H1 (cell line): ENCODE measurements around the gene PCDHA1. TPM values are rescaled to one million over a fixed set of nuclear protein-coding genes. Genes with fewer than 3 reads are reported as not detected.
"Not testable (repeated sequence)": the region's sequence is repeated elsewhere in the genome, so short reads cannot be mapped to it uniquely, and the experiment has no call there.

Experiments
- CTCF ChIA-PET: fragments of 300-600 bp; sonication (Branson Sonifier 250); formaldehyde crosslinking; loops from one replicate; lab custom pipeline; 2021; ENCODE audit not compliant: partially characterized antibody; lab: Charles Lee
- POLR2A ChIA-PET: fragments of 300-600 bp; sonication (Branson Sonifier 250); formaldehyde crosslinking; loops from one replicate; lab custom pipeline; 2021; ENCODE audit warnings: inconsistent platforms; ENCODE audit not compliant: partially characterized antibody; lab: Charles Lee
- DNase-seq, 2 experiments: peaks; one replicate each; pipeline versions ENCODE4 v3.0.0 to v3.0.0-alpha.2; 2010 to 2022; ENCODE audit warnings: low spot score in 2 of 2, low read depth in 1 of 2, mixed read lengths in 1 of 2
- FAIRE-seq: peaks from 2 replicates; lab custom pipeline; 2011; peaks lifted over from hg19 to GRCh38; lab: Jason Lieb, UNC
- H2AFZ ChIP-seq: 2 replicates; pipeline ENCODE4 v1.8.1; 2012; ENCODE audit warnings: low read length, inconsistent platforms
- H2AK5ac ChIP-seq: 2 replicates; pipeline ENCODE4 v1.6.1; 2013; ENCODE audit warnings: low read depth, low read length
- H2BK120ac ChIP-seq: replicated peaks from 2 replicates; pipeline ENCODE3; 2013; ENCODE audit warnings: low read depth, low read length, inconsistent platforms
- H2BK12ac ChIP-seq: 2 replicates; pipeline ENCODE4 v1.6.1; 2013; ENCODE audit warnings: low read depth, low read length
- H2BK15ac ChIP-seq: 2 replicates; pipeline ENCODE4 v1.6.1; 2013; ENCODE audit warnings: low read length
- H2BK20ac ChIP-seq: 2 replicates; pipeline ENCODE4 v1.6.1; 2013; ENCODE audit warnings: low read length
- H2BK5ac ChIP-seq: 2 replicates; pipeline ENCODE4 v1.6.1; 2013; ENCODE audit warnings: low read depth, low read length
- H3K14ac ChIP-seq: 2 replicates; pipeline ENCODE4 v1.6.1; 2013; ENCODE audit warnings: inconsistent platforms; ENCODE audit not compliant: insufficient read length
- H3K18ac ChIP-seq: 2 replicates; pipeline ENCODE4 v1.6.1; 2013; ENCODE audit warnings: low read length; ENCODE audit errors: extremely low read depth
- H3K23ac ChIP-seq: 2 replicates; pipeline ENCODE4 v1.6.1; 2013; ENCODE audit warnings: inconsistent platforms; ENCODE audit not compliant: insufficient read length
- H3K23me2 ChIP-seq: 2 replicates; pipeline ENCODE4 v1.6.1; 2013; ENCODE audit warnings: low read depth, low read length
- H3K27ac ChIP-seq: 2 replicates; pipeline ENCODE4 v1.6.1; 2011; ENCODE audit warnings: low read depth, low read length, inconsistent platforms
- H3K27me3 ChIP-seq, 4 experiments: replicated peaks in 1 of 4; 1 replicate in 1 of 4; 2 replicates in 3 of 4; pipeline versions ENCODE4 v1.6.1 to v1.8.1; 2011 to 2013; ENCODE audit warnings: low read length in 3 of 4, mild to moderate bottlenecking in 3 of 4, inconsistent platforms in 2 of 4, mixed read lengths in 2 of 4, moderate library complexity in 1 of 4; ENCODE audit not compliant: control insufficient read depth in 3 of 4, insufficient read depth in 3 of 4; ENCODE audit errors: extremely low read depth in 1 of 4
- H3K36me3 ChIP-seq, 4 experiments: 2 replicates each; pipeline versions ENCODE4 v1.6.1 to v1.8.1; 2011 to 2013; ENCODE audit warnings: mild to moderate bottlenecking in 4 of 4, low read length in 3 of 4, moderate library complexity in 2 of 4, control low read depth in 1 of 4, inconsistent platforms in 1 of 4; ENCODE audit not compliant: insufficient read depth in 4 of 4, control insufficient read depth in 2 of 4
- H3K4ac ChIP-seq: replicated peaks from 2 replicates; pipeline ENCODE3; 2013; ENCODE audit warnings: low read length, low read depth, mixed read lengths, inconsistent platforms; ENCODE audit not compliant: insufficient read length
- H3K4me1 ChIP-seq, 4 experiments: replicated peaks in 1 of 4; 1 replicate in 1 of 4; 2 replicates in 3 of 4; pipeline versions ENCODE4 v1.6.1 to v1.8.1; 2011 to 2013; ENCODE audit warnings: low read length in 3 of 4, inconsistent platforms in 2 of 4, mixed read lengths in 1 of 4; ENCODE audit not compliant: insufficient read depth in 4 of 4, control insufficient read depth in 3 of 4
- H3K4me2 ChIP-seq, 2 experiments: 2 replicates each; pipeline versions ENCODE4 v1.6.1 to v1.8.1; 2011 to 2013; ENCODE audit warnings: low read depth in 2 of 2, low read length in 2 of 2, control low read depth in 1 of 2, inconsistent platforms in 1 of 2, mild to moderate bottlenecking in 1 of 2; ENCODE audit not compliant: insufficient read depth in 1 of 2
- H3K4me3 ChIP-seq, 4 experiments: fragments of 200-600, 300-600 bp in 1 of 4; sonication (generic), shearing (Covaris generic), sonication (Bioruptor Twin) in 1 of 4; 2 replicates each; pipeline versions ENCODE4 v1.5.1 to v1.8.1; 2011 to 2016; ENCODE audit warnings: low read length in 4 of 4, low read depth in 3 of 4, control low read depth in 2 of 4, inconsistent platforms in 2 of 4, mild to moderate bottlenecking in 2 of 4, mixed read lengths in 1 of 4, moderate library complexity in 1 of 4; ENCODE audit not compliant: insufficient read depth in 2 of 4; ENCODE audit errors: extremely low read depth in 1 of 4
- H3K56ac ChIP-seq: replicated peaks from 2 replicates; pipeline ENCODE3; 2013; ENCODE audit warnings: low read depth, mild to moderate bottlenecking, mixed read lengths, low read length, inconsistent platforms; ENCODE audit not compliant: insufficient read length
- H3K79me1 ChIP-seq: 2 replicates; pipeline ENCODE4 v1.6.1; 2013; ENCODE audit warnings: low read depth, low read length, control low read depth
- H3K79me2 ChIP-seq, 2 experiments: 2 replicates each; pipeline versions ENCODE4 v1.6.1 to v1.8.1; 2012 to 2013; ENCODE audit warnings: low read length in 2 of 2, mild to moderate bottlenecking in 2 of 2, inconsistent platforms in 1 of 2; ENCODE audit not compliant: insufficient read depth in 2 of 2, control insufficient read depth in 1 of 2
- H3K9ac ChIP-seq, 4 experiments: replicated peaks in 1 of 4; 1 replicate in 1 of 4; 2 replicates in 3 of 4; pipeline versions ENCODE4 v1.6.1 to v1.8.1; 2011 to 2013; ENCODE audit warnings: low read depth in 3 of 4, low read length in 3 of 4, control low read depth in 2 of 4, mild to moderate bottlenecking in 2 of 4, moderate library complexity in 2 of 4, inconsistent platforms in 1 of 4; ENCODE audit errors: extremely low read depth in 1 of 4
- H3K9me3 ChIP-seq, 2 experiments: 2 replicates each; pipeline versions ENCODE4 v1.6.1 to v1.8.1; 2012 to 2013; ENCODE audit warnings: mild to moderate bottlenecking in 2 of 2, moderate library complexity in 2 of 2, control low read depth in 1 of 2, inconsistent platforms in 1 of 2, low read depth in 1 of 2, low read length in 1 of 2, mixed read lengths in 1 of 2; ENCODE audit not compliant: insufficient read depth in 2 of 2
- H4K20me1 ChIP-seq, 2 experiments: replicated peaks in 1 of 2; 2 replicates each; pipeline versions ENCODE3 to v1.8.1; 2011 to 2013; ENCODE audit warnings: inconsistent platforms in 2 of 2, low read length in 2 of 2, mild to moderate bottlenecking in 1 of 2; ENCODE audit not compliant: insufficient read depth in 2 of 2, control insufficient read depth in 1 of 2
- H4K5ac ChIP-seq: 2 replicates; pipeline ENCODE4 v1.6.1; 2013; ENCODE audit warnings: low read length, low read depth, mixed read lengths, inconsistent platforms; ENCODE audit not compliant: insufficient read length
- H4K8ac ChIP-seq: 2 replicates; pipeline ENCODE4 v1.8.0; 2013; ENCODE audit warnings: mild to moderate bottlenecking, moderate library complexity, low read length, inconsistent platforms; ENCODE audit not compliant: insufficient read depth; ENCODE audit errors: extremely low read depth
- H4K91ac ChIP-seq: replicated peaks from 2 replicates; pipeline ENCODE3; 2013; ENCODE audit warnings: low read length, mixed read lengths, inconsistent platforms; ENCODE audit not compliant: insufficient read length
- WGBS, 2 experiments: shearing (Covaris generic) in 1 of 2; methylation state at CpG; one replicate each; pipeline versions ENCODE4 v1.1.6 to v1.1.7; 2013 to 2015; ENCODE audit warnings: low lambda C conversion rate in 2 of 2, mixed read lengths in 2 of 2, inconsistent platforms in 1 of 2, low coverage in 1 of 2, missing lambda C conversion rate in 1 of 2; ENCODE audit not compliant: insufficient replicate concordance in 2 of 2, insufficient coverage in 1 of 2, insufficient read length in 1 of 2; ENCODE audit errors: extremely low coverage in 1 of 2, missing lambda C conversion rate in 1 of 2; 5-methylcytosine and 5-hydroxymethylcytosine counted together
- polyA plus RNA-seq, 7 experiments: library from polyadenylated mRNA; depleted of rRNA in 3 of 7; stranded (reverse) in 5 of 7; unstranded in 2 of 7; fragments of >200 nt in 5 of 7; fragments of 200-250 nt in 2 of 7; gene quantifications; 1 replicate in 5 of 7; 2 replicates in 1 of 7; 4 replicates in 1 of 7; pipeline versions ENCODE4 v1.2.1 to v1.2.3, GENCODE V29; 2011 to 2013; ENCODE audit warnings: missing spikeins in 2 of 7, mixed read lengths in 2 of 7
- total RNA-seq: library from RNA; stranded (reverse); fragmentation: NEBNext Ultra II Directional; extraction: Animal tissue kit (Norgen Biotek cat#: 25700); gene quantifications from 2 replicates; pipeline ENCODE4 v1.2.1, GENCODE V29; 2021

Gene PCDHA1
- total and polyA plus RNA-seq, 2 of the 8 experiments (the other 6 are each of a cell fraction or from before 2014, with no cell fraction given) = 0.23 to 0.50 TPM

GRCh38 chr5:140787422-140787821 lies 1.5 kb downstream of the PCDHA1 start:
- ChIA-PET CTCF (interaction anchor here (1.0 to 3.5 kb wide), 6 partner anchors 10 to 649 kb away, joined by 3 to 36 read pairs (median 4); partner anchors contain the start of gene PCDHA4), POLR2A (interaction anchor here (1.9 kb wide), 1 partner anchor 21 kb away, joined by 5 read pairs; no protein-coding TSS in a partner anchor)
- H3K4me1 ChIP-seq, H3K23ac ChIP-seq, H4K8ac ChIP-seq, H4K91ac ChIP-seq, H2AFZ ChIP-seq, H2BK15ac ChIP-seq, H3K79me1 ChIP-seq, H3K27ac ChIP-seq, H2BK5ac ChIP-seq, H2BK12ac ChIP-seq, H3K18ac ChIP-seq, H3K4me2 ChIP-seq, H3K14ac ChIP-seq, H2AK5ac ChIP-seq, H3K4me3 ChIP-seq, H3K36me3 ChIP-seq, H3K56ac ChIP-seq, H3K4ac ChIP-seq, DNase-seq, H3K23me2 ChIP-seq, FAIRE-seq, H2BK20ac ChIP-seq, H3K9ac ChIP-seq, H2BK120ac ChIP-seq, H3K79me2 ChIP-seq, H3K27me3 ChIP-seq, H4K20me1 ChIP-seq, H4K5ac ChIP-seq: not testable (repeated sequence)
- H3K9me3 ChIP-seq = peaks cover 27 to 41% of the 10 kb centered on the region in 2 experiments
- WGBS, 2 experiments = 96% methylated on average over 31 of the region's 44 CpGs; no CpG with 5 or more reads in 1 of the 2 experiments
